ENCODE data around the gene MYBPC2. TPM values are rescaled to one million over a fixed set of nuclear protein-coding genes. Genes with fewer than 3 reads are reported as not detected.

MYBPC2 gene
- total and polyA plus RNA-seq, 2 experiments from 2014 or later, result not detected

DNA sequence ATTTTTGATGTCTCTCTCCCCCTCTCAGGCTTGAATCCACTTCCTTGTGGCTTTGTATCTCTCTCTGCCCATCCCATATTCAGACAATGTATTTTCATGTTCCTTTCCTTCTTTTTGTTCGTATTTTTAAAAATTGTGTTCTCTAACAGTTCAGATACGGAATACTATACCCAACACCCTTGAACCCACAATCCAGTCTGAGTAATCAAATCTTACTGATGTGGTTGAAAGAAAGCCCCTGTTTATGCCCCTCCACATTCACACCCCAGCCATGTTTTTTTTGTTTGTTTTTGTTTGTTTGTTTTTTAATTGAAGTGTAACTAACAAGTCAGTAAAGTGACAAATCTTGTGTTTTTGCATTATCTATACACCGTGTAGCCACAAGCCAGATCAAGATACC, 12.6 kb upstream of the MYBPC2 start:
- Histone ChIP-seq H3K4me2 (ENCODE audit: unreplicated experiment) (no peak overlapping the region), H3K36me3 (ENCODE audit: low read depth) (no peaks in the 10 kb centered on the region), H3K27me3 (replicated peaks; ENCODE audit: insufficient read depth) (peaks cover 25% of the 10 kb centered on the region), H3K9me2 (ENCODE audit: insufficient read depth) (no peaks in the 10 kb centered on the region), H3K27ac (no peak overlapping the region), H2AFZ (no peak overlapping the region), H3F3A (ENCODE audit: insufficient read depth) (no peaks in the 10 kb centered on the region), H4K20me1 (ENCODE audit: insufficient read depth) (no peaks in the 10 kb centered on the region), H3K4me1 (ENCODE audit: insufficient read depth) (no peaks in the 10 kb centered on the region), H3K79me2 (ENCODE audit: insufficient read depth) (no peaks in the 10 kb centered on the region), H3K9me3 (ENCODE audit: low read depth) (no peaks in the 10 kb centered on the region), H3K9ac (no peak overlapping the region), H3K4me3 (no peak overlapping the region)
- no peak for TF ChIP-seq EZH2phosphoT487 (IDR thresholded peaks at IDR 0.05; ENCODE audit: insufficient read depth, low read depth)
- no peak for TF ChIP-seq EZH2 (IDR thresholded peaks at IDR 0.05; ENCODE audit: insufficient read depth, poor library complexity, severe bottlenecking)
- WGBS, 2 experiments (ENCODE audit: low coverage in 1 of 2, low lambda C conversion rate in 2 of 2, missing lambda C conversion rate in 2 of 2), result 35 to 40% methylated on average over 3 of the region's 3 CpGs
- no peak for DNase-seq
- in situ Hi-C loops (cut with MboI), result no loop called here

DNA sequence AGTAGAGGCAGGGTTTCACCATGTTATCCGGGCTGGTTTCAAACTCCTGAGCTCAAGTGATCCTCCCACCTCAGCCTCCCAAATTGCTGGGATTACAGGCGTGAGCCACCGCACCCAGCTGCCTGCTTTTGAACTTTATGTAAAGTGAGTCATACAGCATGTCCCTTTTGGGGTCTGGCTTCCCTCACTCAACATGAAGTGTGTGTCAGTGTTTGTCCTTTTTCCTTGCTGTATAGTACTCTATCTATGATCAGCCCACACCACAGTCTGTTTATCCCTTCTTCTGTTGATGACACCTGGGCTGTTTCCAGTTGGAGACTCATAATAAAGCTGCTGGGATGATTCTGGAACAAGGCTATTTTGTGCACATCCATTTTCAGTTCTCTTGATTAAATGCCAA, 11.9 kb upstream of the MYBPC2 start:
- no peak overlapping the region for H3K27ac ChIP-seq
- TF ChIP-seq EZH2phosphoT487 (IDR thresholded peaks at IDR 0.05; ENCODE audit: insufficient read depth, low read depth) (no peak), EZH2 (IDR thresholded peaks at IDR 0.05; ENCODE audit: insufficient read depth, poor library complexity, severe bottlenecking) (no peak)
- in situ Hi-C loops (cut with MboI), result no loop called here
- no peak overlapping the region for H2AFZ ChIP-seq
- no peaks in the 10 kb centered on the region for H3K9me2 ChIP-seq (ENCODE audit: insufficient read depth)
- H3K4me3 ChIP-seq, result no peak overlapping the region
- no peak overlapping the region for H3K9ac ChIP-seq
- peaks cover 25% of the 10 kb centered on the region for H3K27me3 ChIP-seq (replicated peaks; ENCODE audit: insufficient read depth)
- H3K9me3 ChIP-seq (ENCODE audit: low read depth), result no peaks in the 10 kb centered on the region
- DNase-seq, result no peak
- no peaks in the 10 kb centered on the region for H3F3A ChIP-seq (ENCODE audit: insufficient read depth)
- no peaks in the 10 kb centered on the region for H4K20me1 ChIP-seq (ENCODE audit: insufficient read depth)
- 75 to 82% methylated on average over 3 of the region's 3 CpGs for WGBS, 2 experiments (ENCODE audit: low coverage in 1 of 2, low lambda C conversion rate in 2 of 2, missing lambda C conversion rate in 2 of 2)
- H3K79me2 ChIP-seq (ENCODE audit: insufficient read depth), result no peaks in the 10 kb centered on the region
- no peaks in the 10 kb centered on the region for H3K36me3 ChIP-seq (ENCODE audit: low read depth)
- H3K4me1 ChIP-seq (ENCODE audit: insufficient read depth), result no peaks in the 10 kb centered on the region
- H3K4me2 ChIP-seq (ENCODE audit: unreplicated experiment), result no peak overlapping the region

DNA sequence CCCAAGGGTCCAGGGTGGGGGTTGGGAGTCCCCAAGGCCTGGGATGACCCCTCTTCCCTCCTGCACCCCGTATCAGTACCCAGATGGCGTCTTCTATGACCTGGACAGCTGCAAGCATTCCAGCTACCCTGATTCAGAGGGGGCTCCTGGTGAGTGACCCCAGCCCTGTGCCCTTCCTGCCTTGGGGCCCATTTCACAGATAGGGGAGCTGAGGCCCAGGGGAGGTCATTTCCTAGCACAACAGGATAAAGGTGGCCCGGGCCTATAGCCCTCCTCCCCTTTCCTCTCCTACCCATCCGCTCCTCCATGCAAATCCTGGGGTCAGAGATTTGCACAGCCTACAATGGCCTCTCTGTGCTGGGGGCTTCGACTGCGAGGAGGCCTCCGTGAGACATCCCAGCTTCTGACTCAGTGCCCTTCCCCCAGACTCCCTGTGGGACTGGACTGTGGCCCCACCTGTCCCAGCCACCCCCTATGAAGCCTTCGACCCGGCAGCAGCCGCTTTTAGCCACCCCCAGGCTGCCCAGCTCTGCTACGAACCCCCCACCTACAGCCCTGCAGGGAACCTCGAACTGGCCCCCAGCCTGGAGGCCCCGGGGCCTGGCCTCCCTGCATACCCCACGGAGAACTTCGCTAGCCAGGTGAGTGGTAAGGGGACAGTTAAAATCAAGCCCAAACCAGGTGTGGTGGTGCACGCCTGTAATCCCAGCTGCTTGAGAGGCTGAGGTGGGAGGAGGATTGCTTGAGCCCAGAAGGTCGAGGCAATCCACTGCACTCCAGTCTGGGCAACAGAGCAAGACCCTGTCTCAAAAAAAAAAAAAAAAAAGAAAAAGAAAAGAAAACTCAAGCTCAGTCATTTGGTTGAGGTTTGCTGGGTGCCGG, 10.1 kb upstream of the MYBPC2 start:
- no peak for DNase-seq
- no peak overlapping the region for H3K4me2 ChIP-seq (ENCODE audit: unreplicated experiment)
- no peak overlapping the region for H2AFZ ChIP-seq
- no peaks in the 10 kb centered on the region for H3K9me2 ChIP-seq (ENCODE audit: insufficient read depth)
- no peaks in the 10 kb centered on the region for H3K4me1 ChIP-seq (ENCODE audit: insufficient read depth)
- in situ Hi-C loops (cut with MboI), result no loop called here
- H3K4me3 ChIP-seq, result no peak overlapping the region
- H3K27me3 ChIP-seq (replicated peaks; ENCODE audit: insufficient read depth), result peaks cover 25% of the 10 kb centered on the region
- H3K79me2 ChIP-seq (ENCODE audit: insufficient read depth), result no peaks in the 10 kb centered on the region
- no peak overlapping the region for H3K9ac ChIP-seq
- 58 to 64% methylated on average over 15 to 18 of the region's 18 CpGs for WGBS, 2 experiments (ENCODE audit: low coverage in 1 of 2, low lambda C conversion rate in 2 of 2, missing lambda C conversion rate in 2 of 2)
- H3F3A ChIP-seq (ENCODE audit: insufficient read depth), result no peaks in the 10 kb centered on the region
- TF ChIP-seq EZH2 (IDR thresholded peaks at IDR 0.05; ENCODE audit: insufficient read depth, poor library complexity, severe bottlenecking) (no peak), EZH2phosphoT487 (IDR thresholded peaks at IDR 0.05; ENCODE audit: insufficient read depth, low read depth) (no peak)
- H3K27ac ChIP-seq, result no peak overlapping the region
- H3K36me3 ChIP-seq (ENCODE audit: low read depth), result no peaks in the 10 kb centered on the region
- H4K20me1 ChIP-seq (ENCODE audit: insufficient read depth), result no peaks in the 10 kb centered on the region
- H3K9me3 ChIP-seq (ENCODE audit: low read depth), result no peaks in the 10 kb centered on the region

DNA sequence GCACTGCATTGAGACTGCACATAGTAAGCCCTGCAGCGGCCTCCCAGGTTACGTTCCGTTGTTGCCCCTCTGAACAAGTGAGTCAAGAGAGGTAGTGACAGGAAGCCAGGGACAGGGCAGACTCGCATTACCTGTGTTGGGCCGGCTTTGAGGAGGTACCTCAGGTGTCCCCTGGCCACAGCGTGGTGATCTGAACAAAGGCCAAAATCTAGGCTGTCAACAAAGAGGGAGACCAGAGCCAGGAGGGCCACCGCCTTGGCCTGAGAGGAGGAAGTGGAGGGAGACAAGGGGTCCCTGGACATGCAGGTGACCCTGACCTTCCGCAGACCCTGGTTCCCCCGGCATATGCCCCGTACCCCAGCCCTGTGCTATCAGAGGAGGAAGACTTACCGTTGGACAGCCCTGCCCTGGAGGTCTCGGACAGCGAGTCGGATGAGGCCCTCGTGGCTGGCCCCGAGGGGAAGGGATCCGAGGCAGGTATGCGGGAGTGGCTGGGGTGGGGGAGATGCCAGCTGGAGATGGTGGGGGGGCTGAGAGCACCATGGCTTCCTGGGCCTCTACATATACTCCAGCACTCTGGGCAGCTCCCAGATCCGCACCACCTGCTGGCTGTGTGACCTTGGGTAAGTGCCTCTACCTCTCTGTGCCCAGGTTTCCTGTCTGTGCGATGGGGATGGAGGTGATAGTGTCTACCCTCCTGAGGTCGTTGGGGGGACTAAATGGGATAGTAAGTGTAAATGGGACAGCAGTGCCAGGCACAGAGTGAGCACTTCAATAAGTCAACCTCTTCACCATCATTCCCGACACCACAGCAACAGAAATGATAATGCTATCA, 9.2 kb upstream of the MYBPC2 start:
- no peaks in the 10 kb centered on the region for H3F3A ChIP-seq (ENCODE audit: insufficient read depth)
- WGBS, 2 experiments (ENCODE audit: low coverage in 1 of 2, low lambda C conversion rate in 2 of 2, missing lambda C conversion rate in 2 of 2), result 71 to 81% methylated on average over 19 to 22 of the region's 22 CpGs

More for the DNA sequence above, 9.2 kb upstream of the MYBPC2 start:
- H4K20me1 ChIP-seq (ENCODE audit: insufficient read depth), result no peaks in the 10 kb centered on the region
- H3K4me1 ChIP-seq (ENCODE audit: insufficient read depth), result no peaks in the 10 kb centered on the region
- DNase-seq, result no peak
- TF ChIP-seq EZH2 (IDR thresholded peaks at IDR 0.05; ENCODE audit: insufficient read depth, poor library complexity, severe bottlenecking) (no peak), EZH2phosphoT487 (IDR thresholded peaks at IDR 0.05; ENCODE audit: insufficient read depth, low read depth) (no peak)
- H3K9ac ChIP-seq, result no peak overlapping the region
- in situ Hi-C loops (cut with MboI), result no loop called here
- H3K27me3 ChIP-seq (replicated peaks; ENCODE audit: insufficient read depth), result peaks cover 25% of the 10 kb centered on the region
- no peaks in the 10 kb centered on the region for H3K9me2 ChIP-seq (ENCODE audit: insufficient read depth)
- H3K4me2 ChIP-seq (ENCODE audit: unreplicated experiment), result no peak overlapping the region
- no peak overlapping the region for H3K27ac ChIP-seq
- no peaks in the 10 kb centered on the region for H3K36me3 ChIP-seq (ENCODE audit: low read depth)
- H3K79me2 ChIP-seq (ENCODE audit: insufficient read depth), result no peaks in the 10 kb centered on the region
- H2AFZ ChIP-seq, result no peak overlapping the region
- no peak overlapping the region for H3K4me3 ChIP-seq
- H3K9me3 ChIP-seq (ENCODE audit: low read depth), result no peaks in the 10 kb centered on the region

Data from GM23248 (cell line).